DMS 273 (cell line): Measurements from ENCODE around the gene EIF2S3B.

Experiments used
- DNase-seq: peaks from one replicate; lab custom pipeline; 2025; ENCODE audit not compliant: unreplicated experiment; lab: John Stamatoyannopoulos, UW

Gene EIF2S3B

GRCh38 chr12:10554228-10554755 lies 48.6 kb downstream of the EIF2S3B start:
- DNase-seq, result no peak

GRCh38 chr12:10554756-10555481 lies 49.2 kb downstream of the EIF2S3B start:
- no peak for DNase-seq

GRCh38 chr12:10557329-10557728 lies 51.6 kb downstream of the EIF2S3B start:
- no peak for DNase-seq

GRCh38 chr12:10557766-10558165 lies 52.1 kb downstream of the EIF2S3B start:
- no peak for DNase-seq
